ENCODE measurements around the gene AKNA. TPM values are rescaled to one million over a fixed set of nuclear protein-coding genes. Genes with fewer than 3 reads are reported as not detected.

Gene AKNA
- total RNA-seq, 2 experiments from 2014 or later, result 61.4 to 203 TPM

DNA sequence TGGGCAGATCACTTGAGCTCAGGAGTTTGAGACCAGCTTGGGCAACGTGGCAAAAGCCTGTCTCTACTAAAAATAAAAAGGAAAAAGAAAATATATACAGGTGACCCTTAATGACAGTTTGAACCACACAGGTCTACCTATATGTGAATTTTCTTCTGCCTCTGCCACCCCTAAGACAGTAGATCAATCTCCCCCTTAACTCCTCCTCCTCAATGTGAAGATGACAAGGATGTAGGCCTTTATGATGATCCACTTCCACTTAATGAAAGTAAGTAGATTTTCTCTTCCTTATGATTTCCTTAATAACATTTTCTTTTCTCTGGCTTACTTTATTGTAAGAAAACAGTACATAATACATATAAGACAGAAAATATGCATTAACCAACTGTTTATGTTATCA lies 3.4 kb downstream of the AKNA start:
- ChIA-PET CTCF (ENCODE audit: unreplicated experiment) (no interaction called here), POLR2A (interaction anchor here (0.7 to 8.2 kb wide), 6 partner anchors 10 to 544 kb away, joined by 3 to 275 read pairs (median 4); no protein-coding TSS in a partner anchor)
- no peaks in the 10 kb centered on the region for H3K9me2 ChIP-seq (ENCODE audit: insufficient read depth, low read length)
- no peak for TF ChIP-seq CTCF (conservative IDR thresholded peaks at IDR 0.05; ENCODE audit: low read length)
- no peak for TF ChIP-seq EZH2phosphoT487 (IDR thresholded peaks at IDR 0.05; ENCODE audit: borderline replicate concordance, low read depth, low read length)
- H3K4me1 ChIP-seq (ENCODE audit: insufficient read depth, low read length, poor library complexity, severe bottlenecking), result peaks cover 67% of the 10 kb centered on the region
- peaks cover 75% of the 10 kb centered on the region for H3K36me3 ChIP-seq (ENCODE audit: insufficient read depth, low read length)
- H3K4me3 ChIP-seq (ENCODE audit: low read depth, low read length, poor library complexity, severe bottlenecking), result peak overlapping the region; percentile 76
- peak overlapping the region; percentile 97 for H3K27ac ChIP-seq (ENCODE audit: low read depth, low read length, poor library complexity, severe bottlenecking)
- H3K4me2 ChIP-seq (ENCODE audit: low read length), result peak overlapping the region; percentile 83
- no peaks in the 10 kb centered on the region for H4K20me1 ChIP-seq (ENCODE audit: insufficient read depth, low read length)
- peaks cover 95% of the 10 kb centered on the region for H3K79me2 ChIP-seq (ENCODE audit: insufficient read depth, low read depth, low read length)
- no peaks in the 10 kb centered on the region for H3K9me3 ChIP-seq (ENCODE audit: low read length)
- H2AFZ ChIP-seq (ENCODE audit: low read length), result no peak overlapping the region
- no TSS peak for BruUV-seq (replicated peaks)
- intact Hi-C loops (cut with micrococcal nuclease; ENCODE audit: unreplicated experiment), result no loop called here
- no peak for DNase-seq (ENCODE audit: low spot score)

DNA sequence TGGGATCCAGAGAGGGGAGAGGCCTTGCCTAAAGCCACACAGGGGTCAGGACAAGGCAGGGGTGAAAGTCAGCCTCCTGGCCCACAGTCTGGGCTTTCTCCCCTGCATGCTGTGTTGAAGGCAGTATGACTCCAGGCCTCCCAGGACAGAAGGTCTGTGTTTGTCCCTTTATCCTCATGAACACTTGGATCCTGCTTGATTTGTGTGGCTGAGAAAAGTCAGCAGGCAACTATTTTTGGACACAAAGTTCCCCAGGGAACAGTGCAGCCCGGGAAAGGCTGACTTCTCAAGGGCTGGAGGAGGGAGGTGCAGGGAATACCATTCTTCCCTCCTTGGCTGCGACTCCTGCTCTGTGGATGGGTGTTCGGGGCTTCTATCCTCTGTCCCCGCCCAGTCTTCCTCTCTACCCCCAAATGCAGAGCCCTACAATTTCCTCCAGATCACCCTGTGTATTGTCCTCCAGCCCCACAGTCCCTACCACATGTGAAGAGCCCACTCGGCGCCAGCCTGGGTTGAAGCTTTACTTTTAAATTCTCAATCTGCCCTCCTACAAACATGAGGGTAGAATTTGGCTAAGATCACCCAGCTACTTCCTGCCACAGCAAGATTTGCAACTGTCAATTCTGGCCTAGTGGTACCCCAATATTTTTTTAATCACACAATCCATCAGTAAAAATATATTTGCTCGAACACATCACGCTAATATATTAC lies 4.1 kb downstream of the AKNA start:
- Histone ChIP-seq H2AFZ (ENCODE audit: low read length) (no peak overlapping the region), H3K36me3 (ENCODE audit: insufficient read depth, low read length) (peaks cover 78% of the 10 kb centered on the region), H3K27ac (ENCODE audit: low read depth, low read length, poor library complexity, severe bottlenecking) (peak overlapping the region; percentile 97), H4K20me1 (ENCODE audit: insufficient read depth, low read length) (no peaks in the 10 kb centered on the region), H3K79me2 (ENCODE audit: insufficient read depth, low read depth, low read length) (peaks cover 95% of the 10 kb centered on the region), H3K9me2 (ENCODE audit: insufficient read depth, low read length) (no peaks in the 10 kb centered on the region), H3K4me2 (ENCODE audit: low read length) (peak overlapping the region; percentile 83), H3K4me1 (ENCODE audit: insufficient read depth, low read length, poor library complexity, severe bottlenecking) (peaks cover 66% of the 10 kb centered on the region), H3K4me3 (ENCODE audit: low read depth, low read length, poor library complexity, severe bottlenecking) (peak overlapping the region; percentile 76), H3K9me3 (ENCODE audit: low read length) (no peaks in the 10 kb centered on the region)
- POLR2A ChIA-PET, result interaction anchor here (0.6 to 8.2 kb wide), 5 partner anchors 10 to 158 kb away, joined by 3 to 275 read pairs (median 11); no protein-coding TSS in a partner anchor
- TF ChIP-seq EZH2phosphoT487 (IDR thresholded peaks at IDR 0.05; ENCODE audit: borderline replicate concordance, low read depth, low read length), result no peak
- no TSS peak for BruUV-seq (replicated peaks)
- CTCF ChIA-PET (ENCODE audit: unreplicated experiment), result no interaction called here
- intact Hi-C loops (cut with micrococcal nuclease; ENCODE audit: unreplicated experiment), result no loop called here
- DNase-seq (ENCODE audit: low spot score), result no peak

DNA sequence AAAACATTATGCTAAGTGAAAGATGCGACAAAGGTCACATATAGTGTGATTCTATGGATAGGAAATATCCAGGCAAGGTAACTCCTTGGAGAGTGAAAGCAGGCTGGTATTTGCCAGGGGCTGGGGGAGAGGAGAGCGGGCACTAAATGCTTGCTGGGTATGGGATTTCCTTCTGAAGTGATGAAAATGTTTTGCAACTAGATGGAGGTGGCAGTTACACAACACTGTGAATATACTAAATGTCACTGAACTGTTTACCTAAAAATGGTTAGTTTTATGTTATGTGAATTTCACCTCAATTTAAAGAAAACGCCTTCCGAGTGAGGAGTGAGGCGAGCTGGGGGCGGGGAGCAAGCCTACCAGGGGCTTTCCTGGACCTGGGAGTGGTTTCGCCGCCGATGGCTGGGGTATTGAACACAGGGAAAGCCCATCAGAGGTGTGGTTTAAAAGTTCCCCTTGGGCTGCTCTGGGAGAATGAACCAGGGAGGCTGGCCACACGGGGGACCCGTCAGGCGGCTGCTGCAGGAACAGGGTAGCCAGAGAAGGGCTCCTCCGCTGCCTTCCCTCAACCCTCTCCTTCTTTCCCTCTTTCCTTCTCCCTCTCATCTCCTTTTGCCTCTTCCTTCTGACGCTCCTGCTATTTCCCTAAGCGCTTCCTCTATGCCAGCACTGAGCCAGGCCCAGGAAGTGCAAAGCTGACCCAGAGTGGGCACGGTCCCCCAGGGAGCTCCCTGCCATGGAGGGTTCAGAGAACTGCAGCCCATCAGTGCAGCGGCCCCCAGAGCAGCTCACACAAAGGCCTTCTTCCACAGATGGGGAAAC lies 4.9 kb downstream of the AKNA start:
- TF ChIP-seq EZH2phosphoT487 (IDR thresholded peaks at IDR 0.05; ENCODE audit: borderline replicate concordance, low read depth, low read length) (no peak), CTCF (conservative IDR thresholded peaks at IDR 0.05; ENCODE audit: low read length) (no peak; the same call in none of the 2 replicates)
- BruUV-seq (replicated peaks), result no TSS peak
- Histone ChIP-seq H3K36me3 (ENCODE audit: insufficient read depth, low read length) (peaks cover 80% of the 10 kb centered on the region), H3K4me3 (ENCODE audit: low read depth, low read length, poor library complexity, severe bottlenecking) (peak overlapping the region; percentile 76), H3K4me2 (ENCODE audit: low read length) (peak overlapping the region; percentile 83), H3K9me3 (ENCODE audit: low read length) (no peaks in the 10 kb centered on the region), H3K27ac (ENCODE audit: low read depth, low read length, poor library complexity, severe bottlenecking) (peak overlapping the region; percentile 97), H3K79me2 (ENCODE audit: insufficient read depth, low read depth, low read length) (peaks cover 95% of the 10 kb centered on the region), H4K20me1 (ENCODE audit: insufficient read depth, low read length) (no peaks in the 10 kb centered on the region), H2AFZ (ENCODE audit: low read length) (no peak overlapping the region), H3K9me2 (ENCODE audit: insufficient read depth, low read length) (no peaks in the 10 kb centered on the region), H3K4me1 (ENCODE audit: insufficient read depth, low read length, poor library complexity, severe bottlenecking) (peaks cover 62% of the 10 kb centered on the region)
- ChIA-PET POLR2A (interaction anchor here (0.7 to 5.5 kb wide), 4 partner anchors 10 to 45 kb away, joined by 3 to 40 read pairs (median 8); no protein-coding TSS in a partner anchor), CTCF (ENCODE audit: unreplicated experiment) (no interaction called here)
- DNase-seq (ENCODE audit: low spot score), result no peak
- intact Hi-C loops (cut with micrococcal nuclease; ENCODE audit: unreplicated experiment), result no loop called here
